OCI-LY3 (cell line): ENCODE data around the gene ZNF599.

Experiments used
- CTCF ChIP-seq: fragments of 200-600, 300-600 bp; sonication (generic); IDR thresholded peaks from 2 replicates; pipeline ENCODE4 v1.5.1; 2014; ENCODE audit warnings: antibody characterized with exemption, low read length, low read depth
- EZH2phosphoT487 ChIP-seq: fragments of 200-600 bp; shearing (Covaris generic); IDR thresholded peaks from 2 replicates; pipeline ENCODE4 v1.6.1; 2018; ENCODE audit warnings: antibody characterized with exemption, mixed run types, low read depth

GRCh38 chr19:34779652-34780051 is 6.6 kb upstream of the ZNF599 start:
- TF ChIP-seq CTCF = no peak
- TF ChIP-seq EZH2phosphoT487 = no peak
